ENCODE results near the gene ABHD17C.

- no peak for TF ChIP-seq CTCF (IDR thresholded peaks at IDR 0.05)
- TF ChIP-seq POLR2AphosphoS5 (IDR thresholded peaks at IDR 0.05; ENCODE audit: insufficient read depth in 1 of 2, low read depth in 1 of 2), result no peak
These were observed 30.0 kb upstream of the ABHD17C start for GRCh38 chr15:80665151-80665550.

All from vagina (tissue), 2 donors.